ENCODE results near the gene CHMP4B. TPM values are rescaled to one million over a fixed set of nuclear protein-coding genes. Genes with fewer than 3 reads are reported as not detected.

The CHMP4B gene
- total RNA-seq, 1 experiment from 2014 or later, result 31.8 TPM

DNA sequence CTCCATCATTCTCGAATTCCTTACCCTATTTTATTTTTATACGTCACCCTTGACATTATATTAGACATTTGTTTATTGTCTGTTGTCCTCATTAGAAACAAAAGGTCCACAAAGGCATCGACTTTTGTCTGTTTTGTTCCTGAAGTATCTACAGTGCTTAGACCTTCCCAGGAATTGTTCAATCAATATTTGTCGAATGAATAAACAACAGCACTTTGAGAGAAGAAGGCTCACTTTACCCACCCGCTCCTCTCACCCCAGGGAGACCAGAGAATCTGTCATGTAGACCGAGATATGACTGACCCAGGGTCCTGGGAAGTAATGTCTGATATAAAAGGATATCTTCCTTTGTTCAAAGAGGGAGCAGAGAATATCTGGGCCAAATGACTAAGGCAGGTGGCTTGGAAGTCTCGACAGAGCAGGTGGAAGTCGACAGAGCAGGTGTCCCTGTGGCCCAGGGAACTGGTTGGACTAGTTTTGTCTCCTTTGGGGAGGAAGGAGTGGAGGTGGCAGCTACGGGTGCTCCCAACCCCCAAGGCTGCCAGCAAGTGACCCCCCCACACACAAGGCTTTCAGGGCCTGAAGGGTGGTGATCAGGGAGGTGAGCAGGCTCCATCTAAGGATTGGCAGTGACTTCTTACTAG, 14.8 kb upstream of the CHMP4B start:
- H3K36me3 ChIP-seq (replicated peaks; ENCODE audit: control insufficient read depth, insufficient read depth, low read length), result no peaks in the 10 kb centered on the region
- no peak overlapping the region for H3K4me3 ChIP-seq (ENCODE audit: insufficient read depth, low read depth, low read length)
- peak; percentile 45 for DNase-seq

GRCh38 chr20:33796907-33797544, 14.1 kb upstream of the CHMP4B start:
- no peak for DNase-seq
- H3K36me3 ChIP-seq (replicated peaks; ENCODE audit: control insufficient read depth, insufficient read depth, low read length), result no peaks in the 10 kb centered on the region
- no peaks in the 10 kb centered on the region for H3K27me3 ChIP-seq (ENCODE audit: control insufficient read depth, insufficient read depth, low read length)
- no peak overlapping the region for H3K4me3 ChIP-seq (ENCODE audit: insufficient read depth, low read depth, low read length)

More for the DNA sequence above, 14.8 kb upstream of the CHMP4B start:
- no peaks in the 10 kb centered on the region for H3K27me3 ChIP-seq (ENCODE audit: control insufficient read depth, insufficient read depth, low read length)

- no peaks in the 10 kb centered on the region for H3K27me3 ChIP-seq (ENCODE audit: control insufficient read depth, insufficient read depth, low read length)
- no peaks in the 10 kb centered on the region for H3K36me3 ChIP-seq (replicated peaks; ENCODE audit: control insufficient read depth, insufficient read depth, low read length)
- H3K4me3 ChIP-seq (ENCODE audit: insufficient read depth, low read depth, low read length), result no peak overlapping the region
- no peak for DNase-seq
These were observed 12.7 kb upstream of the CHMP4B start for GRCh38 chr20:33798444-33798843.

- Histone ChIP-seq H3K27me3 (ENCODE audit: control insufficient read depth, insufficient read depth, low read length) (no peaks in the 10 kb centered on the region), H3K4me3 (ENCODE audit: insufficient read depth, low read depth, low read length) (no peak overlapping the region), H3K36me3 (replicated peaks; ENCODE audit: control insufficient read depth, insufficient read depth, low read length) (no peaks in the 10 kb centered on the region)
- DNase-seq, result no peak
These were observed 7.2 kb upstream of the CHMP4B start for GRCh38 chr20:33803921-33804337.

GRCh38 chr20:33808388-33808787, 2.8 kb upstream of the CHMP4B start:
- no peak overlapping the region for H3K4me3 ChIP-seq (ENCODE audit: insufficient read depth, low read depth, low read length)
- no peaks in the 10 kb centered on the region for H3K36me3 ChIP-seq (replicated peaks; ENCODE audit: control insufficient read depth, insufficient read depth, low read length)
- H3K27me3 ChIP-seq (ENCODE audit: control insufficient read depth, insufficient read depth, low read length), result no peaks in the 10 kb centered on the region
- no peak for DNase-seq

- no peaks in the 10 kb centered on the region for H3K27me3 ChIP-seq (ENCODE audit: control insufficient read depth, insufficient read depth, low read length)
- no peak for DNase-seq
- H3K4me3 ChIP-seq (ENCODE audit: insufficient read depth, low read depth, low read length), result no peak overlapping the region
- H3K36me3 ChIP-seq (replicated peaks; ENCODE audit: control insufficient read depth, insufficient read depth, low read length), result no peaks in the 10 kb centered on the region
These were observed 889 bp upstream of the CHMP4B start for GRCh38 chr20:33810259-33810658.

DNA sequence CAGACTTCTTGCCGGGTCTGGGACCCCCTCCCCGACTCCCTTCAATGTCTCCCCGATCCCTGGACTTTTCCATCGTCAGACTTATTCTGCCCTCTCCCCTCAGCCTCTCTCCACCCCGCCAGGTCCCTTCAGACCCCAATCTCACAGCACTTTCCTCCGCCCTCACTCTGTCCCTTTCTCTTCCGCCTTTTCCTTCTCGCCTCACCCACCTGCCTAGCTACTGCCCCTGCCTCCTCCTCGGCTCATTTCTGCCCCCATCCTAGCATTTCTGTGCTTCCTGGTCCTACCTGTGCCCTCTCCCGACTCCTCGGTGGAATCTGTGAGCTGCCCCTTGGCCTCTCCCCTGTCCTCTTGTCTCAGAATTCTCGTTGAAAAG, 616 bp downstream of the CHMP4B start:
- H3K27me3 ChIP-seq (ENCODE audit: control insufficient read depth, insufficient read depth, low read length), result no peaks in the 10 kb centered on the region
- peak overlapping the region; percentile 89 for H3K4me3 ChIP-seq (ENCODE audit: insufficient read depth, low read depth, low read length)
- no peaks in the 10 kb centered on the region for H3K36me3 ChIP-seq (replicated peaks; ENCODE audit: control insufficient read depth, insufficient read depth, low read length)
- DNase-seq, result peak; percentile 63

DNA sequence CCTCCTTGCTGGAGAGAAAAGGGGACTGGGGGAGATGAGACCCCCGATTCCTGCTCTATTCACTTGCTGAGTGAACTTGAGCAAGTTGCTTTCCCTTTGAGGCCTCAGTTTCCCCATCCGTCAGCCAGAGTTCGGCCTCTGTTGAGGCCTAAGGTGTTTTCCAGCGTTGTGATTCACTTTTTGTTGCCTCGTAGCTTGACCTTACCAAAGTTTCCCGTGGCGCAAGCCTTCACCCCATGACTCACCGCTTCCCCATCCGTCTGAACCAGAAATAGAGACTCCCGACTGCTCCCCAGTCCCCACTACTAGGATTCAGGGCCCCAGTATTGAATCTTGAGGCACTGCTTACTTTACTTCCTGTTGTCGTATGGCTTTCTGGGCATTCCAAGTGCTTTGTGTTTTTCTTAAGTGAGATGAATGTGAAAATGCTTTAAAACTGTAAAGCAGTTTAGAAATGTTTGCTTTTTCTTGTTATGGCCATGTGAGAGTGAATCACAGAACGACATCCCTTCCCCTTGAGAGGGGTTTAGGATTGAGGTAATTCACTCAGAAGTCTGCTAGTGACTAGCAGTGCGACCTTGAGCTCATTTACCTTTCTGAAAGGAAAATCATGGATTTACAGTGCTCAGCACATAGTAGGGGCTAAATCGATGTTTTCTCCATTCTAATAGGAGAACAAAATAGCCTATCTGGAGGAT, 1.2 kb downstream of the CHMP4B start:
- Histone ChIP-seq H3K27me3 (ENCODE audit: control insufficient read depth, insufficient read depth, low read length) (no peaks in the 10 kb centered on the region), H3K36me3 (replicated peaks; ENCODE audit: control insufficient read depth, insufficient read depth, low read length) (no peaks in the 10 kb centered on the region), H3K4me3 (ENCODE audit: insufficient read depth, low read depth, low read length) (peak overlapping the region; percentile 89)
- peak; percentile 51 for DNase-seq

GRCh38 chr20:33812908-33813462, 1.8 kb downstream of the CHMP4B start:
- H3K27me3 ChIP-seq (ENCODE audit: control insufficient read depth, insufficient read depth, low read length), result no peaks in the 10 kb centered on the region
- H3K36me3 ChIP-seq (replicated peaks; ENCODE audit: control insufficient read depth, insufficient read depth, low read length), result no peaks in the 10 kb centered on the region
- DNase-seq, result peak; percentile 54
- peak overlapping the region; percentile 89; the same call in 1 of the 2 replicates for H3K4me3 ChIP-seq (ENCODE audit: insufficient read depth, low read depth, low read length)

GRCh38 chr20:33814238-33814712, 3.1 kb downstream of the CHMP4B start:
- no peaks in the 10 kb centered on the region for H3K36me3 ChIP-seq (replicated peaks; ENCODE audit: control insufficient read depth, insufficient read depth, low read length)
- no peak for DNase-seq
- H3K4me3 ChIP-seq (ENCODE audit: insufficient read depth, low read depth, low read length), result no peak overlapping the region
- no peaks in the 10 kb centered on the region for H3K27me3 ChIP-seq (ENCODE audit: control insufficient read depth, insufficient read depth, low read length)

DNA sequence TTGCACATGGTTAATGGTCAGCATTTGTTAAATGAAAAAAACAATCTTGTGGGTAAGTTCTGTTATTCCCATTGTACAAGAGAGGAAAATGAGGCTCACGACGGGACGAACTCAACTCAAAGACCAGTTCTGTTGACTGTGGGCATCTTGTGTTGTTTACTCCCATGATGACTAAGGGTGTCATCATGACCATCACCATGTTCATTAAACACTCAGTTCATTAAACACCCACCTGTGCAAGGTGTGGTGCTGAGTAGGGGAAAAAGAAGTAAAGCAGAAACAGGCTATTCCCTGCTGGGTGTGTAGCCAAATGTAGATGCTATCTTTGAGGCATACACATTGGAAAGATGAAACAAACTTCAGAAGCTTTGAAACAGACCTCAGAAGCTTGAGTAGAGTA, 4.5 kb downstream of the CHMP4B start:
- Histone ChIP-seq H3K4me3 (ENCODE audit: insufficient read depth, low read depth, low read length) (no peak overlapping the region), H3K27me3 (ENCODE audit: control insufficient read depth, insufficient read depth, low read length) (no peaks in the 10 kb centered on the region), H3K36me3 (replicated peaks; ENCODE audit: control insufficient read depth, insufficient read depth, low read length) (no peaks in the 10 kb centered on the region)
- DNase-seq, result no peak

- no peaks in the 10 kb centered on the region for H3K36me3 ChIP-seq (replicated peaks; ENCODE audit: control insufficient read depth, insufficient read depth, low read length)
- no peaks in the 10 kb centered on the region for H3K27me3 ChIP-seq (ENCODE audit: control insufficient read depth, insufficient read depth, low read length)
- no peak overlapping the region for H3K4me3 ChIP-seq (ENCODE audit: insufficient read depth, low read depth, low read length)
- no peak for DNase-seq
These were observed 5.0 kb downstream of the CHMP4B start for GRCh38 chr20:33816191-33816590.

DNA sequence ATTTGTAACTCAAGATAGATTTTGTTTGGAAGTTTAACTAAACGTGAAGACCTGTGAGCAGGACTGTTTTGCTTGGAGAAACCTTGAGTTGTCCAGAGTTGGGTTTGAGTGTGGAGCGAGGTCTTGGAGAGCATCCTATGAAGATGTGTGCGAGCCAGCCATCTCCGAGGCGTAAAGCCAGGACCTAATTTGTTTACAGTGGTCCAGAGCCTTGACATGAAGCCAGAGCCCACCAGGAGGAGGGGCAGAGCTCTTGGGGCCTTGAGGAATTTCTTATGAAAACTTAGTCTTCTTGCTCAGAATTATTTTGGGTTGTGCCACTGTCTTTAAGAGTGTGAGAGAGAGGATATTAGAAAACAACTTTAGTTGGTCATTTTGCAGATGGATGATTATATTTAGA, 6.3 kb downstream of the CHMP4B start:
- H3K4me3 ChIP-seq (ENCODE audit: insufficient read depth, low read depth, low read length), result no peak overlapping the region
- H3K27me3 ChIP-seq (ENCODE audit: control insufficient read depth, insufficient read depth, low read length), result no peaks in the 10 kb centered on the region
- H3K36me3 ChIP-seq (replicated peaks; ENCODE audit: control insufficient read depth, insufficient read depth, low read length), result no peaks in the 10 kb centered on the region
- no peak for DNase-seq

- Histone ChIP-seq H3K36me3 (replicated peaks; ENCODE audit: control insufficient read depth, insufficient read depth, low read length) (no peaks in the 10 kb centered on the region), H3K27me3 (ENCODE audit: control insufficient read depth, insufficient read depth, low read length) (no peaks in the 10 kb centered on the region), H3K4me3 (ENCODE audit: insufficient read depth, low read depth, low read length) (no peak overlapping the region)
- no peak for DNase-seq
These were observed 8.3 kb downstream of the CHMP4B start for GRCh38 chr20:33819456-33819855.

DNA sequence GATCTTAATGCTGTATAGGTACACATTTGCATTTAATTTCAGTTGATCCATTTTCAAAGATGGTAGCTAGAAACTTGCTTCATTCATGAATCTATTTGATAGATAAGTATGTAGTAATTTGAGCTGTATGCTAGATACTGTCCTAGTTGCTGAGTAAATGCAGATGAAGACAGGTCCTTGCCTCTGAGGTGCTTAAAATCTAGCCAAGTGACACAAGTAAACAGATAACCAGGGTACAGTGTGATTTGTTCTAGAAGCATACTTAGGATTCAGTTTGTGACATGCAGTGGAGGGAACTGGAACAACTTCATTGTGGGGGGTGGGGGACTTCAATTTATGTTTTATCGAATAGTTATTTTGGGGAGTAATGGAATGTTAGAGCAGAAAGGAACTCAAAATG, 9.2 kb downstream of the CHMP4B start:
- Histone ChIP-seq H3K36me3 (replicated peaks; ENCODE audit: control insufficient read depth, insufficient read depth, low read length) (no peaks in the 10 kb centered on the region), H3K27me3 (ENCODE audit: control insufficient read depth, insufficient read depth, low read length) (no peaks in the 10 kb centered on the region), H3K4me3 (ENCODE audit: insufficient read depth, low read depth, low read length) (no peak overlapping the region)
- no peak for DNase-seq

Data from H7 (cell line).